HG03025 (cell line): ENCODE measurements around the gene PLEKHG5.
"Not testable (repeated sequence)": the region's sequence is repeated elsewhere in the genome, so short reads cannot be mapped to it uniquely, and the experiment has no call there.

Source experiments
- ATAC-seq: cut with Tn5 transposase; IDR thresholded peaks from one replicate; pipeline ENCODE4 v1.9.1; 2021; ENCODE audit warnings: mild to moderate bottlenecking, moderate library complexity; ENCODE audit not compliant: unreplicated experiment, low FRiP score

Gene PLEKHG5

DNA sequence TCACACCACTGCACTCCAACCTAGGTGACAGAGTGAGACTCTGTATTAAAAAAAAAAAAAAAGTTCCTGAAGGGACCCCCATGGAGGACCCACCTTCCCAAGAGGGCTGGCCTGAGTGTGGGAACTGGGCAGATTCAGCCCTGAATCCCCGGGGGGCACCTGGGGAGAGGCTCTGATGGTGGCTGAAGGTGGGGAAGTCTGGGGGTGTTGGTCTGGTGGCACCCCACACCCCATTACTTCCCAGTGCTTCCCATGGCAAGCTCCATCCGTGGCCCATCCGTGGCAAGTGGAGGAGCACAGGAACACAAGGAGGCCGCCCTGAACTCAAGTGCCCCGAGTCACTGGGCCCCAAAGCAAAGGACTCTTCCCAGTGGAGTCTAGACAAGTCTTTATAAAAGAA, 24.7 kb downstream of the PLEKHG5 start:
- no peak for ATAC-seq

DNA sequence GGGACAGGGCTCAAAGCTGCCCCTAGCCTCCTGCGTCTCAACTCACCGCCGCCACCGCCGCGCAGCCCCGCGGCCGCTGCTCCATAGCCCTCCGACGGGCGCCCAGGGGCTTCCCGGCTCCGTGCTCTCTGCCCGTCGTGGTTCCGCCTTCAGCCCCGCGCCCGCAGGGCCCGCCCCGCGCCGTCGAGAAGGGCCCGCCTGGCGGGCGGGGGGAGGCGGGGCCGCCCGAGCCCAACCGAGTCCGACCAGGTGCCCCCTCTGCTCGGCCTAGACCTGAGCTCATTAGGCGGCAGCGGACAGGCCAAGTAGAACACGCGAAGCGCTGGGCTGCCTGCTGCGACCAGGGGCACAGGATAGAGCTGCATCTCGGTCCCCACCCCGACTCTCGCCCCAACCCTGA, 25.4 kb downstream of the PLEKHG5 start, which contains the start of gene TNFRSF25:
Gene TNFRSF25, minus strand, starts transcription at position 151 of the 400 bp plus-strand sequence. Its CDS starts 66 bp downstream, at position 85.
- no peak for ATAC-seq

DNA sequence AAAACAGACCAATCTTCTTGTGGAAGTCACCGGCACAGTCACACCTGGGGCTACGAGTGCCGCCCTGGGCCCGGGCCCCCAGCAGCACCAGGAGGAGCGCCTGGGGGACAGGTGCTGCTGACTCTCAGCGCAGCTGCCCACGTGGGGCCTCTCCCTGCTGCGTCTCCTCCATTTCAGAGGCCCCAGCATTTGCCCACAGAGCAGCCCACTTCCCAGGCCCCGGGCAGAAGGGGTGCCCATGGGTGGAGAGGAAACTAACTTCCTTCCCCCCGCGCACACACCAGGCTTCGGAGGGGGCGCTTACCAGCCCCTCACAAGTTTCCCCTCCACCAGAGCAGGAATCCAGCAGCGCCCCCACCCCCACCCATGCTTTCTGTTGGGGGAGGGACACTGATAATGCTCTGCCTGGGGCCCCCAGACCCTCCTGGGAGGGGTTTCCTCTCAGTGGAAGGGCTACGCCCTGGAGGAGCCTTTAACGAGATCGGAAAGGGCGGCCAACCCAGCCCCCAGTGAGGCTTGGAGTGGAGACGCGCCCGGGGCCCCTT, 25.9 kb downstream of the PLEKHG5 start:
- ATAC-seq: no peak

GRCh38 chr1:6464915-6465314, 26.6 kb downstream of the PLEKHG5 start:
- ATAC-seq: no peak

GRCh38 chr1:6464514-6464836, 27.0 kb downstream of the PLEKHG5 start:
- ATAC-seq: no peak

GRCh38 chr1:6463120-6463412, 28.4 kb downstream of the PLEKHG5 start:
- ATAC-seq: no peak

- no peak for ATAC-seq
Measured at GRCh38 chr1:6462412-6463119, 28.9 kb downstream of the PLEKHG5 start.

DNA sequence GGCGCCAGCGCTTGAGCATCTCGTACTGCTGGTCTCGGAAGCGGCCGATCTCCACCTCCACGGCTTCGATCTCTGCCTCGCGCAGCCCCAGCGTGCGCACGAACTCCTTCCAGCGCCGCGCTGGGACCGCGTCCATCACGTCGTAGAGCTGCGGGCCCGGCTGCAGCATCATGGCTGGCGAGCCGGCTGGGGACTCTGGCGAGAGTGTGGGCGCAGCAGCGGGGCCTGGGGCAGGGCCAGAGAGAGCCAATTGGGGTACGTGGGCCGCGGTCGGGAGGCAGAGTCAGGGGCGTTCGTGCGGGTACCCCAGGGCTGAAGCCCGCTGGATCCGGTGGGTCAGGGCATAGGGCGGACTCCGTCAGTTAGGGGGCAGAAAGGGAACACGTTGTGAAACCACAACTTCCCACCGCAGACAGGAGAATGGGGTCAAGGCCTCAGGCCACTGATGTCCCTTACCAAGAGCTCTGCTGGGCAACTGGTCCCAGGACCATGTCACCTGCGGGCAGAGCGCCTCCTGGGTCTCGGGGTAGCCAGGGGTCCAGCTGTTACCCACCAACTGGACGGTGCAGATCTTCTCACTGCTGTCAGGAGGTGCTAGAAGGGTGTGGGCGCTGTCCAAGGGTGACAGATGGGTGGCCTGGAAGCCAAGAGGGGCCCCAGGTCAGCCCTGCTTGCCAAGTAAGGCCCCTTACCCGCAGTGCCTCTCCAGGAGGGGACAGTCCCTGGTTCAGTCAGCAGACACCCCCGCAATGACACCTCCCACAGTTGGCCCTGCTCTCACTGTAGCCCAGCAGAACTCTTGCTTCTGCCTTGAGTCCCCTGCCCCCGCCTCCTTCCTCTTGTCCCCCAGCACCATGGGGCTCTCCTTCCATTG, 29.7 kb downstream of the PLEKHG5 start:
- no peak for ATAC-seq

- ATAC-seq: no peak
Measured at GRCh38 chr1:6461051-6461530, 30.4 kb downstream of the PLEKHG5 start.

DNA sequence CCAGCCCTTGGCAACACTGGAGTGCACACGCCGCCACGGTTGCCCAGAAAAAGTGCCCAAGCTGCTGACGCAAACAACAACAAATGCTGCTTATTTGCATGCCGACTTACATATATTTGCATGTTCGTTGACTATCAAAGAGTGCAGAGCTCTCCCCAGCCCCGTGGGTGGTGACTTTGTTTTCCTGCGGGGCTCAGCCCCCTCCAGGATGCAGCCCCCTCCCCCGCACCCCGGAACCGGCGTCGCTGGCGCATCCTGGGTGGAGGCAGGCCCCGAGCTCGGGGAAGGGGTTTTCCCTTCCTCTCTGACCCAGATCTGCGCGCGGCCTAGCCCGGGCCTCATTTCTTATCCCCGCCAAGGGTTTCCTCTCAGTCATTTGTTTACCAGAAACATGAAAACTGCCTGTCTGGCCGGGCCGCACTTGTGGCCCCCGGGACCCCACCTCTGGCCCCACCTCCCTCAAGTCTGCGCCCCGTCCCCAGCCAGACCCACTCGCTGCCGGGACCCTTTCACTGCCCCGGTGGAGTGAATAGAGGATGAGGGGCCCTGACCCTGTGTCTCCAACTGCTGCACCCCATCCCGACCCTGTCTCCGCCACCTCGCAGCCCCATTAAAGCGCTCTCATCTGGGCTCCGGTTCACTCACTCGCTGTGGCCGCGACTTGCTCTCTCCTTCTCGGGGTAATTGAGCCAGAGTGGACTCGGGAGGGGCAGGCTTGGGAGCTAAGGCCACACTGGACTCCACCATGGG, 31.0 kb downstream of the PLEKHG5 start:
- ATAC-seq: no peak

GRCh38 chr1:6459850-6460265, 31.6 kb downstream of the PLEKHG5 start:
- no peak for ATAC-seq

DNA sequence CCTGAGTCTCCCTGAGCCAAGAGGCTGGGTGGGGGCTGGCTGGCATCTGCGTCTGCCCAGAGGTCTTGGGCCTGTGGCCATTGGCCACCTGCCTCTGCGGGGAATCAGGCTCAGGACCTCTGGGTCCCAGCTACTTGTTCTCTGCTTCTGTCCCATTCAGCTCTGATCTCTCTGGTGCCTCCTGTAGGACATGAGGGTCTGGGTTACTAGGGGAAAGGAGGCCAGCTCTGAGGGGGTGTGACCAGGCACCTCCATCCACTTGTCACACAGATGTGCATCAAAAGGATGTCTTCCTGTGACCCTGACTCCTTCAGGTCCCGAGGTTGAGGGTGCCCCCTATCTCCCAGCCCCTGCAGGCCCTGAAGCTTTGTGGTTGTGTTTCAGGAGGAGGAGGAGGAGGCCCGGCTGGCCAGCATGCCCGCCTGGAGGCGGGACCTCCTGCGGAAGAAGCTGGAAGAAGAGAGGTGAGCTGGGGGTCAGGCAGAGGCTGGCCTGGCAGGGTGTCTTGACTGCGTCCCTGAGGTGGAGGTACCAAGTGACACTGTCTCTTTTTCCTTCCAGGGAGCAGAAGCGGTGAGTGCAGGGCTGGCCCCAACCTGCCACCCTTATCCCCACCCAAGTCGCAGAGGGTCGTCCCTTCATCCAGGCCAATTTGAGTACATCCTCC, 34.5 kb downstream of the PLEKHG5 start:
- no peak for ATAC-seq

DNA sequence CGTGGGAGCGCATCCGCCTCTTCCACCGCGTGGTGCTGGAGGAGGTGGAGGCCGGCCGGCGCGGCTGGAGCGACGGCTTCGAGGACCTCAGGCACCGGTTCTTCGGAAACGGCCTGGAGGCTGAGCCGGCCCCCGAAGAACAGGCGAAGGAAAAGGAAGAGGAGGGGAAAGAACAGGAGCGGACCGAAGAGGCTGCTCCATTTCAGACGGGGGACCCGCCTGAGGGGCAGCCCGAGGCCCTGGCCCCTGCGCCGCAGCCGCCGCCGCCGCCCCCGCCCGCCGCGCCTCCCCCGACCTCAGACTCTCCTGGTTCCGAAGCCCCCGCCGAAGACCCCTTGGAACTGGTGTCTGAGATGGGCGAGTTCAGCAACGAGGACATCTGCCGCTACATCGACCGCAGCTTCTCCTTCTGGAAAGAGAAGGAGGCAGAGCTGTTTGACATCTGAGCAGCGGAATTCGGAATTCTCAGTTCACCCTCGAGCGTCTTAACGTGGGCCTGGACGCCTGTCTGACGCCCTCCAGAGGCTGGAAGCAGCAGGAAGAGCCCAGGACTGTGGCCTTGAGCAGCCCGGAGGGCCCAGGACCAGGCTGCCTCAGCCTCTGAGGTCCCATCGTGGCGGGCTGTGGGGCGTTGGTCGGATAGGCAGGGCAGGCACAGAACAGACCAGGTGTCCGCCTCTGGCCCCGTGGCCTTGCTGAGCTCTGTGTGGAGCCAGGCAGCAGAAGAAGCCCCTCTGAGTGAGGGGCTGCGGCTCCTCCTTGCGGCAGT, 35.5 kb downstream of the PLEKHG5 start:
- not testable (repeated sequence) for ATAC-seq

DNA sequence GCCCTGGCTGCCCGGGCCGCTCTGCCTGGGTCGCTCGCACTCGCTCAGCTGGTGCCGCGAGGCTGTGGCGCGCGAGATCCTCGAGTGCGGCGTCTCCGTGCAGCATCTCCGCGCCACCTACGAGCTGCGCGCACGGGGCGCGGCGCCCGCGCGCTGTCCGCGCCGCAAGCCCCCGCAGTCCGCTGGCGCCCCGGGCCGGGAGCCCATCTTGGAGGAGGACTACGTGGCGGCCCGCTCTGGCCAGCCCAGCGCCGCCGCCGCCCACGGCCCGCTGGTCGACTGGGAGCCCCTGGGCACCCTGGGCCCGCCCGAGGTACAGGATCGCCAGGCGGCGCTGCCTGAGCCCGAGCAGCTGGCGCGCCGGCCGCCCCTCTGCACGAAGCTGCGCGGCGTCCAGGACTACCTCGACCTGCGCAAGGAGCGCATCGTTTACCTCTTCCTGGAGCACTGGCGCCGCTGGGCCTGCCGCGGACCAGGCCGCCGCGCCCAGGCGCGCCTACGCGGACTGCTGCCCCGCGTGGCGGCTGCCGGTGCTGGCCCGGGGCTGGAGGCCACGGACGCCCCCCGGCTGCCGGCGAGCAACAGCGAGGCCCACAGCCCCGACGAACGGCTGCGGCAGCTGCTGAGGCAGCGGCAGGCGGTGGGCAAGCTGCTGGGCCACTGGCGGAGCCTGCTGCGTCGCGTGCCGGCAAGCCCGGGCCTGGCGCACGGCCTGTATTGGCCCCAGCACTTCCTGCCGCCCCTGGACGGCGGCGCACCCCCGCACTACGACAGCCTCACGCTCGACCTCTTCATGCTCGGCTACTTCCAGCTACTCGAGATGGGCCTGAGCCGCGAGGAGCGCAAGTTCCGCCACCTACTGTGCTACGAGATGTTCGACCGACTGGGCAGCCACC, 36.4 kb downstream of the PLEKHG5 start:
- no peak for ATAC-seq

GRCh38 chr1:6453895-6454855, 37.3 kb downstream of the PLEKHG5 start:
- ATAC-seq: not testable (repeated sequence)

GRCh38 chr1:6450943-6451373, 40.5 kb downstream of the PLEKHG5 start:
- no peak for ATAC-seq

- ATAC-seq: not testable (repeated sequence)
Measured at GRCh38 chr1:6450486-6450885, 41.0 kb downstream of the PLEKHG5 start.
